Cortex of kidney (tissue), 1 donor: ENCODE data around the gene MKLN1.
"Not testable (repeated sequence)": the region's sequence is repeated elsewhere in the genome, so short reads cannot be mapped to it uniquely, and the experiment has no call there.

Experiments used
- DNase-seq: peaks from one replicate; lab custom pipeline; 2025; lab: John Stamatoyannopoulos, UW

MKLN1 gene

GRCh38 chr7:131400681-131401176 is 73.1 kb downstream of the MKLN1 start:
- no peak for DNase-seq

- DNase-seq, result no peak
These were observed 73.5 kb downstream of the MKLN1 start for GRCh38 chr7:131401194-131401593.

GRCh38 chr7:131403322-131403721 is 75.6 kb downstream of the MKLN1 start:
- no peak for DNase-seq

- DNase-seq, result no peak
These were observed 76.7 kb downstream of the MKLN1 start for GRCh38 chr7:131404226-131404911.

- DNase-seq, result no peak
These were observed 81.6 kb downstream of the MKLN1 start for GRCh38 chr7:131409129-131409766.

- DNase-seq, result no peak
These were observed 84.4 kb downstream of the MKLN1 start for GRCh38 chr7:131412031-131412430.

GRCh38 chr7:131413711-131414110 is 86.0 kb downstream of the MKLN1 start:
- DNase-seq, result no peak

GRCh38 chr7:131424219-131424822 is 96.6 kb downstream of the MKLN1 start:
- no peak for DNase-seq

- DNase-seq, result no peak
These were observed 98.3 kb downstream of the MKLN1 start for GRCh38 chr7:131425992-131426391.

GRCh38 chr7:131430826-131431225 is 103.2 kb downstream of the MKLN1 start:
- not testable (repeated sequence) for DNase-seq

- no peak for DNase-seq
These were observed 103.6 kb downstream of the MKLN1 start for GRCh38 chr7:131431289-131431688.

- no peak for DNase-seq
These were observed 104.1 kb downstream of the MKLN1 start for GRCh38 chr7:131431756-131432155.

GRCh38 chr7:131436384-131436783 is 108.7 kb downstream of the MKLN1 start:
- no peak for DNase-seq

- DNase-seq, result no peak
These were observed 111.3 kb downstream of the MKLN1 start for GRCh38 chr7:131438969-131439368.

GRCh38 chr7:131443496-131443895 is 115.8 kb downstream of the MKLN1 start:
- DNase-seq, result no peak

GRCh38 chr7:131444683-131445082 is 117.0 kb downstream of the MKLN1 start:
- no peak for DNase-seq

GRCh38 chr7:131449373-131449902 is 121.8 kb downstream of the MKLN1 start:
- no peak for DNase-seq

- DNase-seq, result no peak
These were observed 126.8 kb downstream of the MKLN1 start for GRCh38 chr7:131454498-131454897.

- no peak for DNase-seq
These were observed 127.3 kb downstream of the MKLN1 start for GRCh38 chr7:131455001-131455400.

- DNase-seq, result no peak
These were observed 127.9 kb downstream of the MKLN1 start for GRCh38 chr7:131455546-131455945.

- DNase-seq, result no peak
These were observed 128.7 kb downstream of the MKLN1 start for GRCh38 chr7:131456338-131456737.

- no peak for DNase-seq
These were observed 131.6 kb downstream of the MKLN1 start for GRCh38 chr7:131459256-131459655.

- DNase-seq, result no peak
These were observed 134.4 kb downstream of the MKLN1 start for GRCh38 chr7:131462059-131462458.
